Neural cell (in vitro differentiated cells): Measurements from ENCODE around the gene VOPP1. TPM values are rescaled to one million over a fixed set of nuclear protein-coding genes. Genes with fewer than 3 reads are reported as not detected.

Experiments used
- H2AFZ ChIP-seq: fragments of 200-600, 300-800 bp; sonication (generic), shearing (Covaris generic); 2 replicates; pipeline ENCODE4 v1.6.0; 2014; ENCODE audit warnings: low read depth, mild to moderate bottlenecking, antibody characterized with exemption, low read length, moderate library complexity
- H3F3A ChIP-seq: fragments of 200-600 bp; shearing (Covaris generic); 2 replicates; pipeline ENCODE4 v1.6.1; 2016; ENCODE audit warnings: mild to moderate bottlenecking, moderate library complexity, mixed read lengths, antibody characterized with exemption, low read length; ENCODE audit not compliant: insufficient read depth, poor library complexity, severe bottlenecking
- H3K27ac ChIP-seq: fragments of 200-600, 300-800 bp; sonication (generic), shearing (Covaris generic); 2 replicates; pipeline ENCODE4 v1.5.1; 2014; ENCODE audit warnings: mild to moderate bottlenecking, low read length, moderate library complexity
- H3K27me3 ChIP-seq: fragments of 300-800, 200-600 bp; sonication (generic), shearing (Covaris generic); 2 replicates; pipeline ENCODE4 v1.6.0; 2014; ENCODE audit warnings: mild to moderate bottlenecking, low read depth, low read length, moderate library complexity; ENCODE audit not compliant: insufficient read depth
- H3K36me3 ChIP-seq: fragments of 300-800, 200-600 bp; sonication (generic), shearing (Covaris generic); 2 replicates; pipeline ENCODE4 v1.5.1; 2014; ENCODE audit warnings: mild to moderate bottlenecking, antibody characterized with exemption, low read length, moderate library complexity; ENCODE audit not compliant: insufficient read depth
- H3K4me2 ChIP-seq: fragments of 300-800, 200-600 bp; sonication (generic), shearing (Covaris generic); 2 replicates; pipeline ENCODE4 v1.6.0; 2014; ENCODE audit warnings: mild to moderate bottlenecking, low read length
- H3K4me3 ChIP-seq: fragments of 300-800, 200-600 bp; sonication (generic), shearing (Covaris generic); 2 replicates; pipeline ENCODE4 v1.5.1; 2014; ENCODE audit warnings: mild to moderate bottlenecking, low read length, moderate library complexity
- H3K79me2 ChIP-seq: fragments of 200-600 bp; shearing (Covaris generic); replicated peaks from 2 replicates; pipeline ENCODE4 v1.6.0; 2014; ENCODE audit warnings: mild to moderate bottlenecking, low read length, moderate library complexity; ENCODE audit not compliant: insufficient read depth
- H3K9ac ChIP-seq: fragments of 300-800, 200-600 bp; sonication (generic), shearing (Covaris generic); 2 replicates; pipeline ENCODE4 v1.6.1; 2016; ENCODE audit warnings: mild to moderate bottlenecking, low read length, mixed read lengths
- H3K9me2 ChIP-seq: fragments of 200-600 bp; shearing (Covaris generic); 2 replicates; pipeline ENCODE4 v1.6.1; 2016; ENCODE audit warnings: mild to moderate bottlenecking, low read length, mixed read lengths; ENCODE audit not compliant: insufficient read depth
- H3K9me3 ChIP-seq: fragments of 200-600, 300-800 bp; sonication (generic), shearing (Covaris generic); 2 replicates; pipeline ENCODE4 v1.6.1; 2016; ENCODE audit warnings: mild to moderate bottlenecking, mixed run types, low read length, moderate library complexity, mixed read lengths
- H4K20me1 ChIP-seq: fragments of 200-600 bp; shearing (Covaris generic); 2 replicates; pipeline ENCODE4 v1.6.1; 2016; ENCODE audit warnings: mild to moderate bottlenecking, mixed run types; ENCODE audit not compliant: insufficient read depth
- EP300 ChIP-seq: fragments of 450-650 bp; conservative IDR thresholded peaks from 2 replicates; pipeline ENCODE4 v1.6.1; 2014; ENCODE audit warnings: antibody characterized with exemption, mild to moderate bottlenecking, moderate library complexity; ENCODE audit not compliant: poor library complexity, severe bottlenecking
- EZH2 ChIP-seq: fragments of 200-600, 300-800 bp; shearing (Covaris generic), sonication (generic); IDR thresholded peaks from 2 replicates; pipeline ENCODE4 v1.6.1; 2014; ENCODE audit warnings: antibody characterized with exemption, low read length, borderline replicate concordance, mild to moderate bottlenecking; ENCODE audit not compliant: insufficient read depth, poor library complexity, severe bottlenecking
- MXI1 ChIP-seq: fragments of 450-650 bp; conservative IDR thresholded peaks from 2 replicates; pipeline ENCODE4 v1.6.1; 2014; ENCODE audit warnings: antibody characterized with exemption, mild to moderate bottlenecking; ENCODE audit not compliant: poor library complexity, severe bottlenecking
- POLR2AphosphoS5 ChIP-seq: IDR thresholded peaks from 2 replicates; pipeline ENCODE4 v1.6.1; 2012
- RAD21 ChIP-seq: fragments of 450-650 bp; conservative IDR thresholded peaks from 2 replicates; pipeline ENCODE4 v1.6.1; 2014; ENCODE audit warnings: antibody characterized with exemption, mild to moderate bottlenecking, moderate library complexity
- SMC3 ChIP-seq: fragments of 450-650 bp; conservative IDR thresholded peaks from 2 replicates; pipeline ENCODE4 v1.6.1; 2014; ENCODE audit warnings: antibody characterized with exemption, mild to moderate bottlenecking, moderate library complexity; ENCODE audit not compliant: poor library complexity
- TAF1 ChIP-seq: IDR thresholded peaks from 2 replicates; pipeline ENCODE4 v1.6.1; 2012; ENCODE audit warnings: low read depth
- polyA plus RNA-seq: library from polyadenylated mRNA; depleted of rRNA; stranded (reverse); fragments of >200 nt; gene quantifications from 2 replicates; pipeline ENCODE4 v1.2.3, GENCODE V29; 2014
- TF ChIP-seq, protein P1 (sequence below): fragments of 450-650 bp; IDR thresholded peaks from 2 replicates; pipeline ENCODE4 v1.5.1; 2014; ENCODE audit warnings: antibody characterized with exemption, mild to moderate bottlenecking, moderate library complexity; ENCODE audit not compliant: poor library complexity, severe bottlenecking
- TF ChIP-seq, protein P2 (sequence below): IDR thresholded peaks from 2 replicates; pipeline ENCODE4 v1.6.1; 2012; ENCODE audit warnings: borderline replicate concordance

VOPP1 gene
- polyA plus RNA-seq, 1 donor from 2014 or later, result 85.8 TPM

DNA sequence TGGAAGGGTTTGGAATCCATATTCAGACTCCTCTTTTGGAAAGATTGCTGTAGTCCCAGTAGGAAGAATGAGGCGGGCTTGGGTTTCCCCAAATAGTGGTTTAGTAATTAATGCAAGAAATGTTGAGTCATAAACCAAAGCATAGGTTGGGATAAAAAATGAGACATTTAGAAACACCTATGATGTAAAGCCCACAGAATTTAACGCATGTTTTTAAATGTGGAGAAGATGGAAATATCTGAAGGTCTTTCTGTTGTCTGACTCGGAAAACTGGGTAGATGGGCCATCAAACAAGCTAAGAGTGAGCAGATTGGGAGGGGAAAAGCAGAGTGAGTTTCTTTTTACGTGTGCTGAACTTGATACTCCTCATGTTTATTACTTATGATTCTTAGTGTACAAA, 145.0 kb downstream of the VOPP1 start:
- no peak overlapping the region for H3K9ac ChIP-seq
- no peaks in the 10 kb centered on the region for H3K79me2 ChIP-seq
- no peak overlapping the region for H3K27ac ChIP-seq
- no peak overlapping the region for H3K4me3 ChIP-seq
- H3K4me2 ChIP-seq, result no peak overlapping the region
- H3K9me2 ChIP-seq, result no peaks in the 10 kb centered on the region
- no peaks in the 10 kb centered on the region for H4K20me1 ChIP-seq
- no peak overlapping the region for H2AFZ ChIP-seq
- H3K9me3 ChIP-seq, result no peaks in the 10 kb centered on the region
- H3K36me3 ChIP-seq, result peaks cover 8% of the 10 kb centered on the region
- TF ChIP-seq, protein P1, sequence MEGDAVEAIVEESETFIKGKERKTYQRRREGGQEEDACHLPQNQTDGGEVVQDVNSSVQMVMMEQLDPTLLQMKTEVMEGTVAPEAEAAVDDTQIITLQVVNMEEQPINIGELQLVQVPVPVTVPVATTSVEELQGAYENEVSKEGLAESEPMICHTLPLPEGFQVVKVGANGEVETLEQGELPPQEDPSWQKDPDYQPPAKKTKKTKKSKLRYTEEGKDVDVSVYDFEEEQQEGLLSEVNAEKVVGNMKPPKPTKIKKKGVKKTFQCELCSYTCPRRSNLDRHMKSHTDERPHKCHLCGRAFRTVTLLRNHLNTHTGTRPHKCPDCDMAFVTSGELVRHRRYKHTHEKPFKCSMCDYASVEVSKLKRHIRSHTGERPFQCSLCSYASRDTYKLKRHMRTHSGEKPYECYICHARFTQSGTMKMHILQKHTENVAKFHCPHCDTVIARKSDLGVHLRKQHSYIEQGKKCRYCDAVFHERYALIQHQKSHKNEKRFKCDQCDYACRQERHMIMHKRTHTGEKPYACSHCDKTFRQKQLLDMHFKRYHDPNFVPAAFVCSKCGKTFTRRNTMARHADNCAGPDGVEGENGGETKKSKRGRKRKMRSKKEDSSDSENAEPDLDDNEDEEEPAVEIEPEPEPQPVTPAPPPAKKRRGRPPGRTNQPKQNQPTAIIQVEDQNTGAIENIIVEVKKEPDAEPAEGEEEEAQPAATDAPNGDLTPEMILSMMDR, result no peak
- TF ChIP-seq MXI1, result no peak
- no peak for TF ChIP-seq TAF1
- TF ChIP-seq EP300, result no peak
- TF ChIP-seq EZH2, result no peak
- TF ChIP-seq, protein P2, sequence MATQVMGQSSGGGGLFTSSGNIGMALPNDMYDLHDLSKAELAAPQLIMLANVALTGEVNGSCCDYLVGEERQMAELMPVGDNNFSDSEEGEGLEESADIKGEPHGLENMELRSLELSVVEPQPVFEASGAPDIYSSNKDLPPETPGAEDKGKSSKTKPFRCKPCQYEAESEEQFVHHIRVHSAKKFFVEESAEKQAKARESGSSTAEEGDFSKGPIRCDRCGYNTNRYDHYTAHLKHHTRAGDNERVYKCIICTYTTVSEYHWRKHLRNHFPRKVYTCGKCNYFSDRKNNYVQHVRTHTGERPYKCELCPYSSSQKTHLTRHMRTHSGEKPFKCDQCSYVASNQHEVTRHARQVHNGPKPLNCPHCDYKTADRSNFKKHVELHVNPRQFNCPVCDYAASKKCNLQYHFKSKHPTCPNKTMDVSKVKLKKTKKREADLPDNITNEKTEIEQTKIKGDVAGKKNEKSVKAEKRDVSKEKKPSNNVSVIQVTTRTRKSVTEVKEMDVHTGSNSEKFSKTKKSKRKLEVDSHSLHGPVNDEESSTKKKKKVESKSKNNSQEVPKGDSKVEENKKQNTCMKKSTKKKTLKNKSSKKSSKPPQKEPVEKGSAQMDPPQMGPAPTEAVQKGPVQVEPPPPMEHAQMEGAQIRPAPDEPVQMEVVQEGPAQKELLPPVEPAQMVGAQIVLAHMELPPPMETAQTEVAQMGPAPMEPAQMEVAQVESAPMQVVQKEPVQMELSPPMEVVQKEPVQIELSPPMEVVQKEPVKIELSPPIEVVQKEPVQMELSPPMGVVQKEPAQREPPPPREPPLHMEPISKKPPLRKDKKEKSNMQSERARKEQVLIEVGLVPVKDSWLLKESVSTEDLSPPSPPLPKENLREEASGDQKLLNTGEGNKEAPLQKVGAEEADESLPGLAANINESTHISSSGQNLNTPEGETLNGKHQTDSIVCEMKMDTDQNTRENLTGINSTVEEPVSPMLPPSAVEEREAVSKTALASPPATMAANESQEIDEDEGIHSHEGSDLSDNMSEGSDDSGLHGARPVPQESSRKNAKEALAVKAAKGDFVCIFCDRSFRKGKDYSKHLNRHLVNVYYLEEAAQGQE, result no peak
- TF ChIP-seq RAD21, result no peak
- no peak for TF ChIP-seq SMC3
- no peak for TF ChIP-seq POLR2AphosphoS5
- no peaks in the 10 kb centered on the region for H3K27me3 ChIP-seq
- no peaks in the 10 kb centered on the region for H3F3A ChIP-seq

DNA sequence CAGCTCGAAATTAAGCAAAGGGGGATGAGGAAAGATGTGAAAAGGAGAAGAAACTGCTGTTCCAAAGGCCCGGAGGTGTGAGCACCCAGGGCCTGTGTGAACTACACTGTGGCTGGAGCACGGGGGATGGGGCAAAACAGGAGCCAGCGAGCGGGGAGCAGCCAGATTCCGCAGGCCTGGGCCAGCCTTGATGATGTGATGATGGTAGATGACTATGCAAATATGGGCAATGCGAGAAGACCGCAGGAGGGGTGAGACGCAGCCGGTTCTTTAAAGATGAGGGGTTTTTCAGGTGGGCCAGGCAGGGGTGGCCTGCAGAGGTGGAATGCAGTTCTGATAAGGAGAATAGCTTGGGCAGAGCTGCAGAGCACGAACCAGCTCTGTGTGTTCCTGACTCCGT, 145.6 kb downstream of the VOPP1 start:
- H3K4me3 ChIP-seq, result no peak overlapping the region
- no peaks in the 10 kb centered on the region for H3K9me2 ChIP-seq
- H3K27me3 ChIP-seq, result no peaks in the 10 kb centered on the region
- H3K27ac ChIP-seq, result no peak overlapping the region
- no peak overlapping the region for H3K4me2 ChIP-seq
- no peaks in the 10 kb centered on the region for H4K20me1 ChIP-seq
- no peaks in the 10 kb centered on the region for H3K79me2 ChIP-seq
- H3K9ac ChIP-seq, result no peak overlapping the region
- H3K36me3 ChIP-seq, result peaks cover 4% of the 10 kb centered on the region
- no peak overlapping the region for H2AFZ ChIP-seq
- no peaks in the 10 kb centered on the region for H3K9me3 ChIP-seq
- H3F3A ChIP-seq, result no peaks in the 10 kb centered on the region
- TF ChIP-seq, protein P2, result no peak
- TF ChIP-seq, protein P1, result no peak
- TF ChIP-seq TAF1 (no peak), MXI1 (no peak), EP300 (no peak), RAD21 (no peak), SMC3 (no peak), POLR2AphosphoS5 (no peak), EZH2 (no peak)
